ENCODE data around the gene NHERF1. TPM values are rescaled to one million over a fixed set of nuclear protein-coding genes. Genes with fewer than 3 reads are reported as not detected.

The NHERF1 gene
- total RNA-seq, 2 donors from 2014 or later: 76.2 to 160 TPM

- ATAC-seq (replicated peaks): no peak
Measured at GRCh38 chr17:74786431-74787055, 38.1 kb downstream of the NHERF1 start.

DNA sequence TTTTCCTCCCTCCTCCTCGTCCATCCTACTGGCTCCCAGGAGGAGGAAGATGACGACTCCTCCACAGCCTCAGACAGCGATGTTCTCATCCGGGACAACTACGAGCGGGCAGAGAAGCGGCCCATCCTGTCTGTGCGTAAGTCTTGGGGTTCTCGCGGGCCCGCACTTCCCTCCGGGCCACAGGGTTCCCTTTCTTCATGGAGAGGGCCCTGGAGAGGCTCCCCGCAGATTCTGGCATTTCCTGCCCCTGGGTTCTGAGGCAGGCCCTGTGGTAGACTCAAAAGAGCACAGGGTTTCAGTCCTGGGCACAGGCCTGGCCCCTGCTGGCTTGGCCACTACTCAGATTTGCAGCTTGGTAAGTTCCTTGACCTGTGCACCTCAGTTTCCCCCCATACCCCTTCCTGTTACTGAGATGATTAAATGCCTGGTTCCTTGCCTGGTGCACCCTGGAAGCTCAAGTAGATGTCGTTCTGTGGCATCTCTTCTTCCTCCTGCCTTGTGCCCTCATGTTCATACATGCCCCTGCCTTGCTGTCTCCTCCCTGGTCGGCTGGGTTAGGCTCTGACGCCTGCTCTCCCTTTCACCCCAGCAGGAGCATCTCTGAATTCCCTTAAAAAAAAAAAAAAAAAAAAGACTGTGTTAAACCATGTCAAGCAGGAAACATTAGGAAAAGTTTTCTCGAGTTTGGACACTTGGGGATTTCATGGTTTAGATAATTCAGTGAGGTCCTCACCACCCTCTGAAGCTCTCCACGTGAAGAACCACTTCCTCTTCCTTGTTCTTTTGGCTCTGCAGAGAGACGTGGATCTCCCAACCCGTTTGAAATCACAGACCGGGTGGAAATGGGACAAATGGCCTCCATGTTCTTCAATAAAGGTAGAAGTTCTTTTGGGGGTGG is 42.0 kb downstream of the NHERF1 start:
- no peaks in the 10 kb centered on the region for H3K9me3 Mint-ChIP-seq
- ATAC-seq (replicated peaks): no peak
- no peaks in the 10 kb centered on the region for H3K27me3 Mint-ChIP-seq
- H3K4me3 Mint-ChIP-seq: peak overlapping the region; percentile 22
- peak overlapping the region; percentile 52 for H3K27ac Mint-ChIP-seq
- peaks cover 4% of the 10 kb centered on the region for H3K4me1 Mint-ChIP-seq
- peaks cover 67% of the 10 kb centered on the region for H3K36me3 Mint-ChIP-seq (ENCODE audit: low read depth)

More at GRCh38 chr17:74786431-74787055, 38.1 kb downstream of the NHERF1 start:
- no peak overlapping the region for H3K4me3 Mint-ChIP-seq
- peaks cover 17% of the 10 kb centered on the region for H3K4me1 Mint-ChIP-seq
- H3K27ac Mint-ChIP-seq: peak overlapping the region; percentile 8
- H3K9me3 Mint-ChIP-seq: no peaks in the 10 kb centered on the region
- no peaks in the 10 kb centered on the region for H3K27me3 Mint-ChIP-seq
- H3K36me3 Mint-ChIP-seq (ENCODE audit: low read depth): peaks cover 53% of the 10 kb centered on the region

- no peak for ATAC-seq (replicated peaks)
- H3K9me3 Mint-ChIP-seq: no peaks in the 10 kb centered on the region
- H3K4me3 Mint-ChIP-seq: no peak overlapping the region
- peaks cover 74% of the 10 kb centered on the region for H3K36me3 Mint-ChIP-seq (ENCODE audit: low read depth)
- peaks cover 4% of the 10 kb centered on the region for H3K4me1 Mint-ChIP-seq
- H3K27ac Mint-ChIP-seq: no peak overlapping the region
- H3K27me3 Mint-ChIP-seq: no peaks in the 10 kb centered on the region
Measured at GRCh38 chr17:74792586-74793105, 44.2 kb downstream of the NHERF1 start.

DNA sequence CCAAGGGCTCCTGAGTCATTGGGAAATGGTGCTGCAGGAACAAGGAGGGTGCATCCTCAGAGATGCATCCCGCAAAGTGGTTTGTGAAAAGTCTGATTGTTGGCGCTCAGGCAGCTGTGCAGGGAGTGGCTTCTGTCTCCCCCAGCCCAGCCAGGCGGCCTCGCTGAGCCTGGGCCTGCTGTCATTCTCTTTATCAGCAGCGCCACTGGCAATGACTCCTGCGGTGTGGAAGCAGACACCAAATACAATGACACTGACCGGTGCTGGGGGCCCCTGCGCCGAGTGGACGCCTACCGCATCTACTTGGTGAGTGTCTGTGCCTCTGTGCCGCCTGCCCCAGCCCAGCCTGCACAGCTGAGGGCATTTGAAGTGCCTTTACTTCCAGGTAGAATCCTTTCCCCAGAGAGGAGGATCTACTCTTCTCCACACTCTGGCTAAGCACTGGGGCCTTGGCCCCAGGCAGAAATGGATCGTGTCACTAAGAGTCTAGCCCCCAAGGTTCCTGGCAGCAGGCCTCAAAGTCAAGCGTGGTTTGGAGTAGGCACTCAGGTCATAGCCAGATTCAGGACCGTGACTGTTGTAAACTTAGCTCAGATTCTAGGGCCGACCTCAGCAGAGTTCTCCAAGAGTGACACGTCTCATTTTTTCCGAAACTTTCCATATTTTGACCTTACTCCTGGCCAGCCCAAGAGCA is 47.0 kb downstream of the NHERF1 start:
- Mint-ChIP-seq H3K4me1 (peaks cover 4% of the 10 kb centered on the region), H3K27ac (no peak overlapping the region), H3K27me3 (no peaks in the 10 kb centered on the region), H3K9me3 (no peaks in the 10 kb centered on the region), H3K4me3 (no peak overlapping the region), H3K36me3 (ENCODE audit: low read depth) (peaks cover 76% of the 10 kb centered on the region)
- no peak for ATAC-seq (replicated peaks)

- H3K27ac Mint-ChIP-seq: no peak overlapping the region
- no peak overlapping the region for H3K4me3 Mint-ChIP-seq
- H3K36me3 Mint-ChIP-seq (ENCODE audit: low read depth): peaks cover 72% of the 10 kb centered on the region
- no peaks in the 10 kb centered on the region for H3K27me3 Mint-ChIP-seq
- H3K4me1 Mint-ChIP-seq: peaks cover 4% of the 10 kb centered on the region
- H3K9me3 Mint-ChIP-seq: no peaks in the 10 kb centered on the region
- no peak for ATAC-seq (replicated peaks)
Measured at GRCh38 chr17:74796211-74796610, 47.8 kb downstream of the NHERF1 start.

- Mint-ChIP-seq H3K4me1 (no peaks in the 10 kb centered on the region), H3K27ac (no peak overlapping the region), H3K9me3 (no peaks in the 10 kb centered on the region), H3K27me3 (no peaks in the 10 kb centered on the region), H3K36me3 (ENCODE audit: low read depth) (peaks cover 68% of the 10 kb centered on the region), H3K4me3 (no peak overlapping the region)
- ATAC-seq (replicated peaks): no peak
Measured at GRCh38 chr17:74796866-74797265, 48.4 kb downstream of the NHERF1 start.

DNA sequence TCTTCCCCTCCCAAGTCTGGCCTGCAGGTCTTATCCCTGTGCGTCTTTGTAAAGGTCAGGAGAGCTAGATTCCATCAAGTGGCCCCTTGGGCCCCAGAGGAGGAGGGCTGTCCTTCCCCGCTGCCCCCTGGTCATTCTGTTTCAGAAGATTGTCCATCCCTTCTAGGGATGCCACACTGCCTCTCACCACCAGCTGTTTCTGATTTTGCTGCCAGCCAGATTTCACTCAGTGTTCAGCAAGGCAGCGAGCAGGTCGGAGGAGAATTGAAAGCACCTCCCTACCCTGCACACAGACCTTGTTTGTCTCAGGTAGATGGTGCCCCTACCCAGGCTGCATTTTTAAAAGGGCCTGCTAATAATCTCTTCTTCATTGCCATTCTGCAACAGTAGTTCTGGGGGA is 49.4 kb downstream of the NHERF1 start:
- H3K36me3 Mint-ChIP-seq (ENCODE audit: low read depth): peaks cover 73% of the 10 kb centered on the region

DNA sequence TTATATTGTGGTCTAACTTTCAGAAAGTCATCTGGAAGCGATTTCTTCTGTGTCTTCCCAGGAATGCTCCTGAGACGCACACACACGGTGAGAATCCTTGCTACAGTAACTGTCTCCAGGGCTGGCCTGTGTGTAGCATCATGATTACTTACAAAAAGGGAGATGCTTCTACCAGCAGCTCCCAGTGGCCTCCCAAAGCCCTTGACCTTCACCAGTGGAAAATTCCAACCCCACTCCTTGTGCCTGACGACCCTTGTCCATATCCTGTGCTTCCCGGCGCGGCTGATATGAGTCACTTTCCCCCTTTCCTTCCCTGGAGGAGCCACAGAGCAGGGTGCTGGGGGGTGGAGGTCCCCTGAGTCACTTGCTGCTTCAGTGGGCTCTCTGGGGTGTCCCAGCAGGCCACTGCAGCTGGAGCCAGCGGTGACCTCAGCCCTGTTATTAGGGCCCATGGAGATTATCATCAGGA is 49.8 kb downstream of the NHERF1 start:
- Mint-ChIP-seq H3K36me3 (ENCODE audit: low read depth) (peaks cover 73% of the 10 kb centered on the region), H3K9me3 (no peaks in the 10 kb centered on the region), H3K4me1 (no peaks in the 10 kb centered on the region), H3K27ac (no peak overlapping the region), H3K27me3 (no peaks in the 10 kb centered on the region), H3K4me3 (no peak overlapping the region)
- ATAC-seq (replicated peaks): no peak

More for the DNA sequence above, 49.4 kb downstream of the NHERF1 start:
- no peak for ATAC-seq (replicated peaks)
- Mint-ChIP-seq H3K27me3 (no peaks in the 10 kb centered on the region), H3K4me3 (no peak overlapping the region), H3K9me3 (no peaks in the 10 kb centered on the region), H3K4me1 (no peaks in the 10 kb centered on the region), H3K27ac (no peak overlapping the region)

GRCh38 chr17:74799097-74799496 is 50.7 kb downstream of the NHERF1 start:
- H3K9me3 Mint-ChIP-seq: no peaks in the 10 kb centered on the region
- no peak overlapping the region for H3K27ac Mint-ChIP-seq
- no peaks in the 10 kb centered on the region for H3K4me1 Mint-ChIP-seq
- no peak for ATAC-seq (replicated peaks)
- H3K36me3 Mint-ChIP-seq (ENCODE audit: low read depth): peaks cover 78% of the 10 kb centered on the region
- H3K4me3 Mint-ChIP-seq: no peak overlapping the region
- no peaks in the 10 kb centered on the region for H3K27me3 Mint-ChIP-seq

DNA sequence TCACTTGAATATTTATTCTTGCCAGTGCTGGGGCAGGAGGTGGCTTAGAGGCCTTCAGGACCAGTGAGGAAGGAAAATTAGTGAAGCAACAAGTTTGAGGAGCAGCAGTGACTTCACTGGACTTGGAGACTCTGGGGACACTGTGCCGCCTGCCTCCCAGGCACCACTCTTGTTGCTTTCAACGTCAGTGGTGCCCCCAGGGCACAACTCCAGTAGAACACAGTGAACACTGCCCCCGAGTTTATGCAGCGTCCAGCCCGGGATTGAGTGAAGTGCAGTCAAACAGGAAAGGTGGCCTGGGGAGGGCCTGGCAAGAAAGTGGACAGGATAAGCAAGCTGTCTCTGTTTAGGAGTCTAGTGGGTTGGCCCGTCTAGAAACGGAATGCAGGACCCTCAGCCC is 52.1 kb downstream of the NHERF1 start:
- H3K4me1 Mint-ChIP-seq: no peaks in the 10 kb centered on the region
- ATAC-seq (replicated peaks): no peak
- H3K27me3 Mint-ChIP-seq: no peaks in the 10 kb centered on the region
- H3K9me3 Mint-ChIP-seq: no peaks in the 10 kb centered on the region
- no peak overlapping the region for H3K27ac Mint-ChIP-seq
- H3K36me3 Mint-ChIP-seq (ENCODE audit: low read depth): peaks cover 69% of the 10 kb centered on the region
- H3K4me3 Mint-ChIP-seq: no peak overlapping the region

GRCh38 chr17:74801896-74802295 is 53.5 kb downstream of the NHERF1 start:
- Mint-ChIP-seq H3K36me3 (ENCODE audit: low read depth) (peaks cover 56% of the 10 kb centered on the region), H3K4me1 (no peaks in the 10 kb centered on the region), H3K27ac (no peak overlapping the region), H3K4me3 (no peak overlapping the region), H3K27me3 (no peaks in the 10 kb centered on the region), H3K9me3 (no peaks in the 10 kb centered on the region)
- ATAC-seq (replicated peaks): no peak

DNA sequence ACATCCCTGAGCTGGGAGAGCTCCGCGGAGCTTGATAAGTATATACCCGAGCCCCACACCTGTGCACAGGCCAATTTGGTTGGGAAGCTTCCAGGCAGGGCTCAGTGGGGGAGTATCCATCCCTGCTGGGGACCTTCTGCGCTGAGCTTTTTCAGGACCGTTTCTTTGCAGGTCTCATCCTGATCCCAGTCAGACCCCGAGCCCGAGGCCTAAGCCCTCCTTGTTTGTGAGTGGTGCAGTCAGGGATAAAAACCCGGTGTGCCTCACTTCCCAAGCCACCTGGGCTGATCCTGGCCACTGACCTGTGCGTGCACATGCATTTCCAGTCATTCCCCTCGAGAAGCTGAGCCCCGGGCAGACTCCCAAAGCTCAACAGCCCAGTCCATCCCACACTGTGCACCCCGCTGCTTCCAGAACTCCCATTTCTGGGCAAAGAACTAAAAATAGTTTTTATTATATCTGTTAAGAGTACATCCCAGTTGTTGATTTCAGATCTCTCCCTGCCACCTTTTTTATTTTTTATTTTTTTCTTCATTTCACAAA is 55.0 kb downstream of the NHERF1 start:
- Mint-ChIP-seq H3K9me3 (no peaks in the 10 kb centered on the region), H3K27ac (no peak overlapping the region), H3K4me1 (no peaks in the 10 kb centered on the region), H3K4me3 (no peak overlapping the region), H3K36me3 (ENCODE audit: low read depth) (peaks cover 52% of the 10 kb centered on the region), H3K27me3 (no peaks in the 10 kb centered on the region)
- ATAC-seq (replicated peaks): no peak

DNA sequence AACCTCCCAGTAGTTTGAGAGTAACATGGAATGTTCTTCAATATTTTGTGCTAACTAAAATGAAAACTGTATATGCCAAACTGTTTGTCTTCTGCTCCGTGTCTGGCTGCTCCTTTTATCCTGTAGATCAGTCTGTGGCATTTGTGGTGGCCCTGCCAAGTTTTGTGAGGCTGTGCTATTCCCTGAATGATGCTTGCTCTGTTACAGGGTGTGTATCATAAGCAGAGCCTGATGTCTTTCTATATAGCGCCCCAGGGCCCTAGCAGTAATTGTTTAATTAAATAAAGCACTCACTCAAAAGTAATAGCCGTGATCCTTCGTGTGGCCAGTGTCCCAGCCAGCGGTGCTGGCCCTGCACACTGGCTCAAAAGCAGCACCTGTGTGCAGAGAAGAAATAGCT is 55.5 kb downstream of the NHERF1 start:
- no peak overlapping the region for H3K27ac Mint-ChIP-seq
- H3K36me3 Mint-ChIP-seq (ENCODE audit: low read depth): peaks cover 47% of the 10 kb centered on the region
- H3K4me3 Mint-ChIP-seq: no peak overlapping the region
- H3K9me3 Mint-ChIP-seq: no peaks in the 10 kb centered on the region
- no peak for ATAC-seq (replicated peaks)
- H3K4me1 Mint-ChIP-seq: no peaks in the 10 kb centered on the region
- no peaks in the 10 kb centered on the region for H3K27me3 Mint-ChIP-seq

GRCh38 chr17:74804683-74805082 is 56.3 kb downstream of the NHERF1 start:
- Mint-ChIP-seq H3K27ac (no peak overlapping the region), H3K4me3 (no peak overlapping the region), H3K9me3 (no peaks in the 10 kb centered on the region), H3K4me1 (no peaks in the 10 kb centered on the region), H3K36me3 (ENCODE audit: low read depth) (peaks cover 43% of the 10 kb centered on the region), H3K27me3 (no peaks in the 10 kb centered on the region)
- no peak for ATAC-seq (replicated peaks)

Measured in activated T-helper 17 cell treated with anti-CD3 and anti-CD28 coated beads, Interleukin-2, amount 50 U/mL, for 72 hours (primary cell).